ENCODE results near the gene CREG2.

CREG2 gene

GRCh38 chr2:101339266-101339880, 47.9 kb downstream of the CREG2 start:
- no peak for TF ChIP-seq CTCF (IDR thresholded peaks at IDR 0.05; ENCODE audit: borderline replicate concordance, insufficient read depth, low read depth, low read length)
- no peak overlapping the region for H3K4me3 ChIP-seq (ENCODE audit: low read depth, low read length)

GRCh38 chr2:101337877-101338276, 49.4 kb downstream of the CREG2 start:
- no peak overlapping the region for H3K4me3 ChIP-seq (ENCODE audit: low read depth, low read length)
- TF ChIP-seq CTCF (IDR thresholded peaks at IDR 0.05; ENCODE audit: borderline replicate concordance, insufficient read depth, low read depth, low read length) = no peak

- no peak overlapping the region for H3K4me3 ChIP-seq (ENCODE audit: low read depth, low read length)
- no peak for TF ChIP-seq CTCF (IDR thresholded peaks at IDR 0.05; ENCODE audit: borderline replicate concordance, insufficient read depth, low read depth, low read length)
These were observed 54.2 kb downstream of the CREG2 start for GRCh38 chr2:101332885-101333766.

- H3K4me3 ChIP-seq (ENCODE audit: low read depth, low read length) = no peak overlapping the region
- no peak for TF ChIP-seq CTCF (IDR thresholded peaks at IDR 0.05; ENCODE audit: borderline replicate concordance, insufficient read depth, low read depth, low read length)
These were observed 56.1 kb downstream of the CREG2 start for GRCh38 chr2:101331202-101331601.

- no peak for TF ChIP-seq CTCF (IDR thresholded peaks at IDR 0.05; ENCODE audit: borderline replicate concordance, insufficient read depth, low read depth, low read length)
- no peak overlapping the region for H3K4me3 ChIP-seq (ENCODE audit: low read depth, low read length)
These were observed 56.9 kb downstream of the CREG2 start for GRCh38 chr2:101330253-101330933.

GRCh38 chr2:101329026-101329425, 58.3 kb downstream of the CREG2 start:
- no peak overlapping the region for H3K4me3 ChIP-seq (ENCODE audit: low read depth, low read length)
- TF ChIP-seq CTCF (IDR thresholded peaks at IDR 0.05; ENCODE audit: borderline replicate concordance, insufficient read depth, low read depth, low read length) = no peak
